Activated CD4-positive, alpha-beta T cell treated with anti-CD3 and anti-CD28 coated beads, Interleukin-2, amount 10 ng/mL, durations not matched to agents 7 days and 5 days (primary cell): ENCODE data around the gene CAMKMT. TPM values are rescaled to one million over a fixed set of nuclear protein-coding genes. Genes with fewer than 3 reads are reported as not detected.

ENCODE experiments used
- CTCF ChIA-PET: fragments of 350-600 bp; sonication (Branson Sonifier 250); formaldehyde crosslinking; loops from one replicate; lab custom pipeline; 2021; ENCODE audit warnings: antibody characterized with exemption; lab: Charles Lee
- POLR2A ChIA-PET: fragments of 350-600 bp; sonication (Branson Sonifier 250); formaldehyde crosslinking; loops from one replicate; lab custom pipeline; 2021; ENCODE audit warnings: antibody characterized with exemption; lab: Charles Lee
- DNase-seq: peaks from one replicate; pipeline ENCODE4 v3.0.0-alpha.2; 2020
- H3K27ac Mint-ChIP-seq: one replicate; pipeline ENCODE4 v1.8.0; 2021; ENCODE audit warnings: mild to moderate bottlenecking, moderate library complexity, mixed read lengths
- H3K27me3 Mint-ChIP-seq: one replicate; pipeline ENCODE4 v1.8.0; 2021; ENCODE audit warnings: mixed read lengths
- H3K36me3 Mint-ChIP-seq: one replicate; pipeline ENCODE4 v1.8.0; 2021; ENCODE audit warnings: low read depth, mixed read lengths
- H3K4me1 Mint-ChIP-seq: one replicate; pipeline ENCODE4 v1.8.0; 2021; ENCODE audit warnings: mixed read lengths
- H3K4me3 Mint-ChIP-seq: one replicate; pipeline ENCODE4 v1.8.0; 2021; ENCODE audit warnings: mild to moderate bottlenecking, moderate library complexity, mixed read lengths
- H3K9me3 Mint-ChIP-seq: one replicate; pipeline ENCODE4 v1.8.0; 2021; ENCODE audit warnings: mixed read lengths
- total RNA-seq, 2 experiments: library from RNA; stranded (reverse); gene quantifications; one replicate each; pipeline ENCODE4 v1.2.3, GENCODE V29; 2021

CAMKMT gene
- total RNA-seq, 2 experiments from 2014 or later = 12.1 to 13.7 TPM

- ChIA-PET POLR2A (no interaction called here), CTCF (no interaction called here)
- peaks cover 5% of the 10 kb centered on the region for H3K9me3 Mint-ChIP-seq
- no peak for DNase-seq
- no peak overlapping the region for H3K4me3 Mint-ChIP-seq
- no peaks in the 10 kb centered on the region for H3K27me3 Mint-ChIP-seq
- no peak overlapping the region for H3K27ac Mint-ChIP-seq
- no peaks in the 10 kb centered on the region for H3K4me1 Mint-ChIP-seq
- peaks cover 1% of the 10 kb centered on the region for H3K36me3 Mint-ChIP-seq
These were observed 169.5 kb downstream of the CAMKMT start for GRCh38 chr2:44531289-44531688.

GRCh38 chr2:44532031-44532430 lies 170.3 kb downstream of the CAMKMT start:
- H3K4me1 Mint-ChIP-seq = no peaks in the 10 kb centered on the region
- H3K9me3 Mint-ChIP-seq = peaks cover 5% of the 10 kb centered on the region
- no peak overlapping the region for H3K4me3 Mint-ChIP-seq
- CTCF ChIA-PET = interaction anchor here (0.6 kb wide), 1 partner anchor 102 kb away, joined by 3 read pairs; no protein-coding TSS in a partner anchor
- no peak overlapping the region for H3K27ac Mint-ChIP-seq
- H3K36me3 Mint-ChIP-seq = peaks cover 1% of the 10 kb centered on the region
- POLR2A ChIA-PET = no interaction called here
- DNase-seq = no peak
- H3K27me3 Mint-ChIP-seq = no peaks in the 10 kb centered on the region

GRCh38 chr2:44533508-44533907 lies 171.8 kb downstream of the CAMKMT start:
- CTCF ChIA-PET = interaction anchor here (1.0 kb wide), 1 partner anchor 21 kb away, joined by 3 read pairs; no protein-coding TSS in a partner anchor
- POLR2A ChIA-PET = no interaction called here
- Mint-ChIP-seq H3K27ac (no peak overlapping the region), H3K36me3 (peaks cover 1% of the 10 kb centered on the region), H3K9me3 (peaks cover 5% of the 10 kb centered on the region), H3K4me1 (no peaks in the 10 kb centered on the region), H3K27me3 (no peaks in the 10 kb centered on the region), H3K4me3 (no peak overlapping the region)
- DNase-seq = no peak

- Mint-ChIP-seq H3K27ac (no peak overlapping the region), H3K4me1 (no peaks in the 10 kb centered on the region), H3K27me3 (no peaks in the 10 kb centered on the region), H3K4me3 (no peak overlapping the region), H3K36me3 (peaks cover 1% of the 10 kb centered on the region), H3K9me3 (peaks cover 5% of the 10 kb centered on the region)
- POLR2A ChIA-PET = no interaction called here
- CTCF ChIA-PET = no interaction called here
- no peak for DNase-seq
These were observed 173.6 kb downstream of the CAMKMT start for GRCh38 chr2:44535376-44535775.

GRCh38 chr2:44537264-44537663 lies 175.5 kb downstream of the CAMKMT start:
- POLR2A ChIA-PET = no interaction called here
- no peak for DNase-seq

GRCh38 chr2:44542520-44542919 lies 180.8 kb downstream of the CAMKMT start:
- no peaks in the 10 kb centered on the region for H3K4me1 Mint-ChIP-seq
- H3K9me3 Mint-ChIP-seq = no peaks in the 10 kb centered on the region
- CTCF ChIA-PET = interaction anchor here (1.1 kb wide), 1 partner anchor 24 kb away, joined by 3 read pairs; no protein-coding TSS in a partner anchor
- H3K27me3 Mint-ChIP-seq = no peaks in the 10 kb centered on the region
- no peak overlapping the region for H3K27ac Mint-ChIP-seq
- no peak overlapping the region for H3K4me3 Mint-ChIP-seq
- POLR2A ChIA-PET = no interaction called here
- no peak for DNase-seq
- H3K36me3 Mint-ChIP-seq = no peaks in the 10 kb centered on the region

More at GRCh38 chr2:44537264-44537663, 175.5 kb downstream of the CAMKMT start:
- CTCF ChIA-PET = no interaction called here
- no peak overlapping the region for H3K4me3 Mint-ChIP-seq
- H3K36me3 Mint-ChIP-seq = peaks cover 1% of the 10 kb centered on the region
- H3K27ac Mint-ChIP-seq = no peak overlapping the region
- no peaks in the 10 kb centered on the region for H3K27me3 Mint-ChIP-seq
- H3K4me1 Mint-ChIP-seq = no peaks in the 10 kb centered on the region
- H3K9me3 Mint-ChIP-seq = peaks cover 5% of the 10 kb centered on the region

- H3K4me3 Mint-ChIP-seq = no peak overlapping the region
- H3K27me3 Mint-ChIP-seq = no peaks in the 10 kb centered on the region
- no peaks in the 10 kb centered on the region for H3K9me3 Mint-ChIP-seq
- H3K36me3 Mint-ChIP-seq = no peaks in the 10 kb centered on the region
- ChIA-PET CTCF (no interaction called here), POLR2A (no interaction called here)
- no peak overlapping the region for H3K27ac Mint-ChIP-seq
- no peak for DNase-seq
- peaks cover 2% of the 10 kb centered on the region for H3K4me1 Mint-ChIP-seq
These were observed 182.3 kb downstream of the CAMKMT start for GRCh38 chr2:44543773-44544725.

GRCh38 chr2:44545005-44545404 lies 183.3 kb downstream of the CAMKMT start:
- Mint-ChIP-seq H3K27ac (no peak overlapping the region), H3K27me3 (no peaks in the 10 kb centered on the region), H3K4me1 (peaks cover 4% of the 10 kb centered on the region), H3K36me3 (no peaks in the 10 kb centered on the region), H3K4me3 (no peak overlapping the region), H3K9me3 (no peaks in the 10 kb centered on the region)
- ChIA-PET POLR2A (no interaction called here), CTCF (no interaction called here)
- DNase-seq = no peak

- DNase-seq = no peak
- Mint-ChIP-seq H3K36me3 (peaks cover 2% of the 10 kb centered on the region), H3K9me3 (no peaks in the 10 kb centered on the region), H3K4me3 (no peak overlapping the region), H3K27me3 (no peaks in the 10 kb centered on the region), H3K4me1 (peaks cover 4% of the 10 kb centered on the region), H3K27ac (no peak overlapping the region)
- POLR2A ChIA-PET = no interaction called here
- CTCF ChIA-PET = interaction anchor here (1.3 kb wide), 1 partner anchor 16 kb away, joined by 4 read pairs; no protein-coding TSS in a partner anchor
These were observed 184.8 kb downstream of the CAMKMT start for GRCh38 chr2:44546459-44547127.

GRCh38 chr2:44547718-44548117 lies 186.0 kb downstream of the CAMKMT start:
- no peak for DNase-seq
- peaks cover 4% of the 10 kb centered on the region for H3K4me1 Mint-ChIP-seq

GRCh38 chr2:44548221-44549098 lies 186.7 kb downstream of the CAMKMT start:
- Mint-ChIP-seq H3K27me3 (no peaks in the 10 kb centered on the region), H3K4me3 (no peak overlapping the region), H3K4me1 (peaks cover 4% of the 10 kb centered on the region), H3K9me3 (no peaks in the 10 kb centered on the region), H3K27ac (no peak overlapping the region), H3K36me3 (peaks cover 2% of the 10 kb centered on the region)
- DNase-seq = no peak
- ChIA-PET CTCF (interaction anchor here (0.6 to 1.3 kb wide), 3 partner anchors 10 to 126 kb away, joined by 3 to 4 read pairs (median 3); no protein-coding TSS in a partner anchor), POLR2A (no interaction called here)

More at GRCh38 chr2:44547718-44548117, 186.0 kb downstream of the CAMKMT start:
- Mint-ChIP-seq H3K27ac (no peak overlapping the region), H3K4me3 (no peak overlapping the region), H3K9me3 (no peaks in the 10 kb centered on the region), H3K36me3 (peaks cover 2% of the 10 kb centered on the region), H3K27me3 (no peaks in the 10 kb centered on the region)
- CTCF ChIA-PET = interaction anchor here (0.6 to 1.3 kb wide), 4 partner anchors 11 to 127 kb away, joined by 3 to 4 read pairs (median 4); no protein-coding TSS in a partner anchor
- POLR2A ChIA-PET = no interaction called here

GRCh38 chr2:44549099-44549471 lies 187.3 kb downstream of the CAMKMT start:
- H3K36me3 Mint-ChIP-seq = peaks cover 2% of the 10 kb centered on the region
- H3K27me3 Mint-ChIP-seq = no peaks in the 10 kb centered on the region
- DNase-seq = no peak
- no peak overlapping the region for H3K4me3 Mint-ChIP-seq
- no peak overlapping the region for H3K27ac Mint-ChIP-seq
- H3K4me1 Mint-ChIP-seq = peaks cover 4% of the 10 kb centered on the region
- no peaks in the 10 kb centered on the region for H3K9me3 Mint-ChIP-seq
- ChIA-PET POLR2A (no interaction called here), CTCF (interaction anchor here (1.3 kb wide), 2 partner anchors 9 to 70 kb away, joined by 3 to 4 read pairs; no protein-coding TSS in a partner anchor)
